Measurements from ENCODE around the gene NSG1.
A peak's percentile ranks its signal among the peaks of the same experiment; 100 is the strongest.

NSG1 gene

DNA sequence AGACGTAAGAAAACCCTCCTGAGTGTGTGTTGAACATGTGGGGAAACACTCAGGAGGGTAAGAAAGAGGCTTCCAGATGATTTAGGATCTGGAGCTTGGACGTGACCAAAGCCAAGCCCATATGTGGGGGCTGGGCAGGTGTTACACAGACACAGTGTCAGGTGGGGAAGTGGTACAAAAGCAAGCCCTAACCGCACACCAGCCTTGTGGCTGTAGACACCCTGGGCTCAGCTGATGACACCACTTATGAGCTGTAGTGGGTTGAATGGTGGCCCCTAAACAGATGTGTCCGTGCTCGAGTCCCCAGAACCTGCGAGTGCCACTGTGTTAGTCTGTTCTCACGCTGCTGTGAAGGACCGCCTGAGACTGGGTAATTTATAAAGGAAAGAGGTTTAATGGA is 25.0 kb upstream of the NSG1 start:
- H3K4me3 ChIP-seq (ENCODE audit: low read depth, low read length): no peak overlapping the region
- TF ChIP-seq, protein P1, sequence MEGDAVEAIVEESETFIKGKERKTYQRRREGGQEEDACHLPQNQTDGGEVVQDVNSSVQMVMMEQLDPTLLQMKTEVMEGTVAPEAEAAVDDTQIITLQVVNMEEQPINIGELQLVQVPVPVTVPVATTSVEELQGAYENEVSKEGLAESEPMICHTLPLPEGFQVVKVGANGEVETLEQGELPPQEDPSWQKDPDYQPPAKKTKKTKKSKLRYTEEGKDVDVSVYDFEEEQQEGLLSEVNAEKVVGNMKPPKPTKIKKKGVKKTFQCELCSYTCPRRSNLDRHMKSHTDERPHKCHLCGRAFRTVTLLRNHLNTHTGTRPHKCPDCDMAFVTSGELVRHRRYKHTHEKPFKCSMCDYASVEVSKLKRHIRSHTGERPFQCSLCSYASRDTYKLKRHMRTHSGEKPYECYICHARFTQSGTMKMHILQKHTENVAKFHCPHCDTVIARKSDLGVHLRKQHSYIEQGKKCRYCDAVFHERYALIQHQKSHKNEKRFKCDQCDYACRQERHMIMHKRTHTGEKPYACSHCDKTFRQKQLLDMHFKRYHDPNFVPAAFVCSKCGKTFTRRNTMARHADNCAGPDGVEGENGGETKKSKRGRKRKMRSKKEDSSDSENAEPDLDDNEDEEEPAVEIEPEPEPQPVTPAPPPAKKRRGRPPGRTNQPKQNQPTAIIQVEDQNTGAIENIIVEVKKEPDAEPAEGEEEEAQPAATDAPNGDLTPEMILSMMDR (conservative IDR thresholded peaks at IDR 0.05; ENCODE audit: low read depth, low read length): no peak
- DNase-seq (ENCODE audit: low read depth): no peak

DNA sequence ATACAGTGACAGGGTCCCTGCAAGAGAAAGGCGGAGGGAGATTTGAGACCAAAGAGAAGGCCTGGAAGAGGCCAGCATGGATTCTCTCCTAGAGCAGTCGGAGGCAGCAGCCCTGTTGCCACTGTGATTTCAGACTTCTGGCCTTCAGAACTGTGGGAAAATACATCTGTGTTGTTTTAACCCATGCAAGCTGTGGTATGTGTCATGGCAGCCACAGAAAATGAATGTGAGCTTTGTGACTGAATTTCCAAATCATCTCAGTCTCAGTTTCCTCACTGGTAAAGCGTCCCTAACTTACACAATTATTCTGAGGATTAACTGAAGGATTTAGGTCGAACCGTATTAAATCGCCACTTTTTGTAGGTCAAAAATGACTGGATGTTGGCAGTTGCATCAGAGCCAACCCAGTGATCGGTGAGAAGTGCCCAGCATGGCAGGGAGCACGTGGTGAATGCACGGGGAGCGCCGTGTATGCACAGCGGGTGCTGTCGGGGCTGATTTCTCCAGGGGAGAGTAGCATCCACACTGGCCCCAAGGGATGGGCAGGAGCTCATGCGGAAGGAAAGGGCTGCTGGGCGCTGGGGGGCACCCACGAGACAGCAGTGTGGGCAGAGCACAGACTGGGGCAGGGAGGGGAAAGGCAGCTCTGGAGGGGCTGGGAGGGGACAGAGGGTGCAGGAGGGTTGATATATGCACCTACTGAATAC is 23.8 kb upstream of the NSG1 start:
- DNase-seq (ENCODE audit: low read depth): no peak
- H3K4me3 ChIP-seq (ENCODE audit: low read depth, low read length): no peak overlapping the region
- TF ChIP-seq, protein P1 (conservative IDR thresholded peaks at IDR 0.05; ENCODE audit: low read depth, low read length): no peak

DNA sequence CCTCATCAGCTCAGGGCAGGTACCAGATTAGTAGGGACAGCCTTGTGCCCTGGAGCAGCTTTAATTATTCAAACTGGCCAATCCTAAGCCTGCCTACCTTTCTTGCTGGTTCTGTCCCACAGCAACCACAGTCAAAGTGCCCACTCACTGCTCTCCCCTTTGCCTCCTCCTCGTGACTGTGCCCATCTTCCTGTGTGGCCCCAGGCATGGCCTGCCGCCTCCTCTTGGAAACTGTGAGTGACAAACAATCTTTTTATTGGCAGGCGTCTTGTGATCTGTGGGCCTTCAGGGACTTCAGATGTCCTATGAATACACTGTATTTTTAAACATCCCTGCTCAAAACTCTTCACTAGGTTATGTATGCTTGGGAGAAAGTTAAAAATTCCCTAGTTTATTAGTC is 22.8 kb upstream of the NSG1 start:
- DNase-seq (ENCODE audit: low read depth): no peak
- H3K4me3 ChIP-seq (ENCODE audit: low read depth, low read length): no peak overlapping the region
- TF ChIP-seq, protein P1 (conservative IDR thresholded peaks at IDR 0.05; ENCODE audit: low read depth, low read length): no peak

DNA sequence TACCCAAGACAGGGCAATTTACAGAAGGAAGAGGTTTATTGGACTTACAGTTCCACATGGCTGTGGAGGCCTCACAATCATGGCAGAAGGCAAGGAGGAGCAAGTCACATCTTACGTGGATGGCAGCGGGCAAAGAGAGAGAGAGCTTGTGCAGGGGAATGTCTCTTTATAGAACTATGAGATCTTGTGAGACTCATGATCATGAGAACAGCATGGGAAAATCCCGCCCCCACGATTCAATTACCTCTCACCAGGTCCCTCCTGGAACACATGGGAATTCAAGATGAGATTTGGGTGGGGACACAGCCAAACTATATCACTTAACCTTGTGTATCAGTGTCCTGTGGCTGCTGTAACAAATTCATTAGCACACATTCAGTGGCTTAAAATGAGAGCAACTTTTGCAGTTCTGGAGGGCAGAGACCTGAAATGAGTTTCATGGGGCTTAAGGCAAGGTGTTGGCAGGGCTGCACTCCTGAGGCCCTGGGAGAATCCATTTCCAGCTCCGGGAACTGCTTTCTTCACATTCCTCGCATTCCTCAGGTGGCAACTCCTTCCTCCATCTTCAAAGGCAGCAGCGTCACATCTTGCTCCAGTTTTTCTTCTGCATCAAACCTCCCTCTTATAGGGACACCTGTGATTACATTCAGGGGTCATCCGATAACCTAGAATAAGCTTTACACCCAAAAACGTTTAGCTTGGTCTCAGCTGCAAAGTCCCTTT is 22.3 kb upstream of the NSG1 start:
- no peak for DNase-seq (ENCODE audit: low read depth)
- no peak overlapping the region for H3K4me3 ChIP-seq (ENCODE audit: low read depth, low read length)
- TF ChIP-seq, protein P1 (conservative IDR thresholded peaks at IDR 0.05; ENCODE audit: low read depth, low read length): no peak

DNA sequence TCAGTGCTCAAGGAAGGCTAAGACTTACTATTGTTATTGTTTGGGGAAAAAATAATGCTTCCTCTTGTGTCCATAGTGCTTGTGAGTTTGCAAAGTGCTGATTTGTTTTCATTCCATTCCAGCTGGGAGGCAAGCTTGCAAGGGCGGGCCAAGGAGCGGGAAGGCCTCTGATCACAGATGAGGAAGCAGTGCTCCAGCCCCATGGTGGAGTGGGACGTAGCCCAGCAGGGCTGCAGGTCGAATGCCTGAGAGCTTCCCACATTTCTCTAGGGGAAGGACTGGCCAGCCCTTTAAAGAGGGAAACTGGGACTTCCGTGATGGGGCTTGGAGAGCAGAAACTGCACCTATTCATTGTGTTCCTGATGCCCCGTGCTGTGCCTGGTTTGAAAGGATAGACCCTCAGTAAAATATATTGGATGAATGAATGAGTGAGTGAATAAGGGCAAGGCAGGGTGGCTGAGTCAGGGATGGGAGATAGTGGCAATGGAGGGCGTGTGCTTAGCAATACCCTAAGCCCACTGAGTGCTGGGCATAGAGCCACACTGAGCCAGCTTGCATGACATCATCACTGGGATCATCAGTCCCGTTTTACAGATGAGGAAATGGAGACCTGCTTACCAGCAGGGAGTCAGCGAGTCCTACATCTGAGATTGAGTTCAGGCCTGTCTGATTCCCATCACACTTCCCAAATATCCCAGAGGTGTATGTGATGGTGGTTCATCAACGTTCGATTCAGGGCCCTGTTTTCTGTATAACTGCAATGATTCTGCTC is 17.9 kb upstream of the NSG1 start:
- TF ChIP-seq, protein P1 (conservative IDR thresholded peaks at IDR 0.05; ENCODE audit: low read depth, low read length): no peak
- peak; percentile 21 for DNase-seq (ENCODE audit: low read depth)
- no peak overlapping the region for H3K4me3 ChIP-seq (ENCODE audit: low read depth, low read length)

DNA sequence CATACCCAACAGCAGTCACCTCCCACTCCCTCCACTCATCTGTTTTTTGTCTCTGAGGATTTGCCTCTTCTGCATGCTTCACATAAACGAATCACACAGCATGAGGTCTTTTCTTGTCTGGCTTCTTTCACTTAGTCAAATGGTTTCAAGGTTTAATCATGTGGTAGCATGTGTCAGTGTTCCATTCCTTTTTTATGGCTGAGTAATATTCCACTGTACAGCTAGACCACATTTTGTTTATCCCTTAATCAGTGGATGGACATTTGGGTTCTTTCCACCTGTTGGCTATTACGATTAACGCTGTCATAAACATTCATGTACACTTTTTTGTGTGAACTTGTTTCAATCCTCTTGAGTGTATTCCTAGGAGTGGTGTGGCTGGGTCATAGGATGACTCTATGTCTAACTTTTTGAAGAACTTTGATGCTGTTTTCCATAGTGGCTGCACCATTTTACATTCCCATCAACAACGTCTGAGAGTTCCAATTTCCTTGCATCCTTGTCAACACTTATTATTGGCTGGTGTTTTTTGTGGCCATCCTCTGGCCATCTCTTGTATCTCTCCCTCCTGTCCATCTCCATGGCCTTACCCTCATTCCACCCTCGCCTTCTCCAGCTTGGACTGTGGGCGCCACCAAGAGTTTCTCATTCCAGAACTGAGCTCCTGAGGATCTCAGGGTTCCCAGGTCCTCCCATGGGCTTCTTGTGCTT is 12.4 kb upstream of the NSG1 start:
- H3K4me3 ChIP-seq (ENCODE audit: low read depth, low read length): no peak overlapping the region
- TF ChIP-seq, protein P1 (conservative IDR thresholded peaks at IDR 0.05; ENCODE audit: low read depth, low read length): no peak
- DNase-seq (ENCODE audit: low read depth): no peak

Measured in choroid plexus epithelial cell (primary cell).